GM23338 (cell line): Measurements from ENCODE around the gene NAT14. TPM values are rescaled to one million over a fixed set of nuclear protein-coding genes. Genes with fewer than 3 reads are reported as not detected.

ENCODE experiments used
- ATAC-seq: fragments of 200-7000 bp; cut with Tn5 transposase; 3 replicates; pipeline ENCODE4 v1.9.1; 2020
- DNase-seq: peaks from one replicate; pipeline ENCODE4 v3.0.0-alpha.2; 2015; ENCODE audit warnings: low spot score
- H2AFZ ChIP-seq: fragments of 200-600 bp; sonication (generic); 2 replicates; pipeline ENCODE4 v1.8.0; 2016; ENCODE audit warnings: antibody characterized with exemption, mild to moderate bottlenecking, moderate library complexity
- H3F3A ChIP-seq: fragments of 200-600 bp; sonication (generic); replicated peaks from 2 replicates; pipeline ENCODE4 v1.8.0; 2017; ENCODE audit warnings: antibody characterized with exemption, mixed run types, low read depth
- H3K27ac ChIP-seq: fragments of 200-600 bp; sonication (generic); 2 replicates; pipeline ENCODE4 v1.6.1; 2016; ENCODE audit warnings: low read depth
- H3K27me3 ChIP-seq: fragments of 200-600 bp; sonication (generic); 2 replicates; pipeline ENCODE4 v1.8.0; 2016; ENCODE audit warnings: mild to moderate bottlenecking, mixed run types, moderate library complexity; ENCODE audit not compliant: insufficient read depth
- H3K36me3 ChIP-seq: fragments of 200-600 bp; sonication (generic); 2 replicates; pipeline ENCODE4 v1.8.0; 2016; ENCODE audit warnings: mild to moderate bottlenecking; ENCODE audit not compliant: insufficient read depth
- H3K4me1 ChIP-seq: fragments of 200-600 bp; sonication (generic); 2 replicates; pipeline ENCODE4 v1.8.0; 2016; ENCODE audit warnings: mild to moderate bottlenecking, moderate library complexity; ENCODE audit not compliant: insufficient read depth
- H3K4me2 ChIP-seq: fragments of 200-600 bp; sonication (generic); 2 replicates; pipeline ENCODE4 v1.7.1; 2017; ENCODE audit warnings: mixed run types
- H3K4me3 ChIP-seq: fragments of 200-600 bp; sonication (generic); 2 replicates; pipeline ENCODE4 v1.6.1; 2016; ENCODE audit warnings: mixed run types
- H3K79me2 ChIP-seq: fragments of 200-600 bp; sonication (generic); replicated peaks from 2 replicates; pipeline ENCODE4 v1.8.0; 2017; ENCODE audit warnings: mild to moderate bottlenecking; ENCODE audit not compliant: insufficient read depth
- H3K9me2 ChIP-seq: fragments of 200-600 bp; sonication (generic); 2 replicates; pipeline ENCODE4 v1.8.0; 2017; ENCODE audit not compliant: insufficient read depth
- H4K20me1 ChIP-seq: fragments of 200-600 bp; sonication (generic); replicated peaks from 2 replicates; pipeline ENCODE4 v1.8.0; 2017; ENCODE audit warnings: mild to moderate bottlenecking; ENCODE audit not compliant: insufficient read depth
- H3K27ac Mint-ChIP-seq: 2 replicates; pipeline ENCODE4 v1.8.0; 2020; ENCODE audit warnings: inconsistent platforms, mild to moderate bottlenecking, moderate library complexity, mixed read lengths
- H3K27me3 Mint-ChIP-seq: 3 replicates; pipeline ENCODE4 v1.8.0; 2022; ENCODE audit warnings: low read depth, mild to moderate bottlenecking, moderate library complexity, mixed read lengths, inconsistent platforms; ENCODE audit not compliant: insufficient read depth, poor library complexity
- H3K36me3 Mint-ChIP-seq: 3 replicates; pipeline ENCODE4 v1.8.0; 2021; ENCODE audit warnings: low read depth, mild to moderate bottlenecking, inconsistent platforms, moderate library complexity, mixed read lengths
- H3K4me1 Mint-ChIP-seq: 3 replicates; pipeline ENCODE4 v1.8.0; 2020; ENCODE audit warnings: mild to moderate bottlenecking, inconsistent platforms, mixed read lengths
- H3K4me3 Mint-ChIP-seq: 3 replicates; pipeline ENCODE4 v1.8.0; 2021; ENCODE audit warnings: moderate library complexity, mild to moderate bottlenecking, inconsistent platforms, mixed read lengths
- H3K9me3 Mint-ChIP-seq: 3 replicates; pipeline ENCODE4 v1.8.0; 2020; ENCODE audit warnings: moderate library complexity, mild to moderate bottlenecking, inconsistent platforms, mixed read lengths
- CREB1 ChIP-seq: fragments of 250-450 bp; sonication (Bioruptor Pico); IDR thresholded peaks from 2 replicates; pipeline ENCODE4 v1.5.0; 2020; ENCODE audit warnings: low read depth, mild to moderate bottlenecking, moderate library complexity
- CTCF ChIP-seq, 2 experiments: fragments of 200-600 bp in 1 of 2; sonication (generic) in 1 of 2; conservative IDR thresholded peaks; 2 replicates each; pipeline versions ENCODE4 v1.5.1 to v1.6.1; 2016 to 2017; ENCODE audit warnings: antibody characterized with exemption in 2 of 2, low read depth in 2 of 2, mild to moderate bottlenecking in 2 of 2, moderate library complexity in 1 of 2
- ETS1 ChIP-seq: IDR thresholded peaks from 2 replicates; pipeline ENCODE4 v1.6.1; 2016; ENCODE audit warnings: antibody characterized with exemption
- EZH2 ChIP-seq: fragments of 200-600 bp; sonication (generic); IDR thresholded peaks from one replicate; pipeline ENCODE4 v1.8.0; 2017; ENCODE audit warnings: antibody characterized with exemption, mild to moderate bottlenecking, low read depth; ENCODE audit not compliant: unreplicated experiment
- EZH2phosphoT487 ChIP-seq: fragments of 200-600 bp; sonication (generic); IDR thresholded peaks from one replicate; pipeline ENCODE4 v1.8.1; 2018; ENCODE audit warnings: antibody characterized with exemption; ENCODE audit not compliant: unreplicated experiment
- JUNB ChIP-seq: IDR thresholded peaks from one replicate; pipeline ENCODE4 v1.6.1; 2016; ENCODE audit warnings: antibody characterized with exemption; ENCODE audit not compliant: unreplicated experiment
- NANOG ChIP-seq: IDR thresholded peaks from 2 replicates; pipeline ENCODE4 v1.6.1; 2016; ENCODE audit warnings: antibody characterized with exemption, borderline replicate concordance
- POLR2AphosphoS5 ChIP-seq: IDR thresholded peaks from 2 replicates; pipeline ENCODE4 v1.6.1; 2016; ENCODE audit warnings: antibody characterized with exemption, low read depth
- STAT1 ChIP-seq: IDR thresholded peaks from one replicate; pipeline ENCODE4 v1.6.1; 2016; ENCODE audit warnings: antibody characterized with exemption; ENCODE audit not compliant: unreplicated experiment
- ZNF114 ChIP-seq: fragments of 250-450 bp; sonication (Bioruptor Pico); IDR thresholded peaks from 2 replicates; pipeline ENCODE4 v1.5.0; 2020; ENCODE audit warnings: mild to moderate bottlenecking, moderate library complexity
- ZNF331 ChIP-seq: fragments of 250-450 bp; sonication (Bioruptor Pico); IDR thresholded peaks from 2 replicates; pipeline ENCODE4 v1.5.0; 2020; ENCODE audit warnings: low read depth, mild to moderate bottlenecking, moderate library complexity
- ZNF462 ChIP-seq: fragments of 250-450 bp; sonication (Bioruptor Pico); IDR thresholded peaks from 2 replicates; pipeline ENCODE4 v1.5.0; 2020; ENCODE audit warnings: mild to moderate bottlenecking, moderate library complexity
- polyA plus RNA-seq: library from polyadenylated mRNA; unstranded; fragments of >200 nt; fragmentation: Nextera tagmentation; extraction: Ambion mirVana; gene quantifications from 2 replicates; pipeline ENCODE4 v1.2.1, GENCODE V29; 2016
- total RNA-seq: library from RNA; depleted of rRNA; stranded (reverse); fragments of >200 nt; shearing (Covaris generic); gene quantifications from 2 replicates; pipeline ENCODE4 v1.2.3, GENCODE V29; 2014
- TF ChIP-seq, protein P1 (sequence below): IDR thresholded peaks from one replicate; pipeline ENCODE4 v1.6.1; 2018; ENCODE audit warnings: antibody characterized with exemption; ENCODE audit not compliant: unreplicated experiment

The NAT14 gene
- total and polyA plus RNA-seq, 2 experiments from 2014 or later = 27.8 to 39.6 TPM

- H4K20me1 ChIP-seq = no peaks in the 10 kb centered on the region
- H3K4me1 Mint-ChIP-seq = peaks cover 32% of the 10 kb centered on the region
- H3K4me1 ChIP-seq = peaks cover 11% of the 10 kb centered on the region; the same call in 1 of the 2 replicates
- H3K27me3 Mint-ChIP-seq = peaks cover 14% of the 10 kb centered on the region
- H2AFZ ChIP-seq = no peak overlapping the region
- no peaks in the 10 kb centered on the region for H3K27me3 ChIP-seq
- no peaks in the 10 kb centered on the region for H3K36me3 ChIP-seq
- peak overlapping the region; percentile 64; the same call in 1 of the 2 replicates for H3K4me2 ChIP-seq
- peaks cover 3% of the 10 kb centered on the region; the same call in 2 of the 3 replicates for H3K9me3 Mint-ChIP-seq
- no peak overlapping the region for H3K27ac Mint-ChIP-seq
- H3K9me2 ChIP-seq = no peaks in the 10 kb centered on the region
- TF ChIP-seq, protein P1, sequence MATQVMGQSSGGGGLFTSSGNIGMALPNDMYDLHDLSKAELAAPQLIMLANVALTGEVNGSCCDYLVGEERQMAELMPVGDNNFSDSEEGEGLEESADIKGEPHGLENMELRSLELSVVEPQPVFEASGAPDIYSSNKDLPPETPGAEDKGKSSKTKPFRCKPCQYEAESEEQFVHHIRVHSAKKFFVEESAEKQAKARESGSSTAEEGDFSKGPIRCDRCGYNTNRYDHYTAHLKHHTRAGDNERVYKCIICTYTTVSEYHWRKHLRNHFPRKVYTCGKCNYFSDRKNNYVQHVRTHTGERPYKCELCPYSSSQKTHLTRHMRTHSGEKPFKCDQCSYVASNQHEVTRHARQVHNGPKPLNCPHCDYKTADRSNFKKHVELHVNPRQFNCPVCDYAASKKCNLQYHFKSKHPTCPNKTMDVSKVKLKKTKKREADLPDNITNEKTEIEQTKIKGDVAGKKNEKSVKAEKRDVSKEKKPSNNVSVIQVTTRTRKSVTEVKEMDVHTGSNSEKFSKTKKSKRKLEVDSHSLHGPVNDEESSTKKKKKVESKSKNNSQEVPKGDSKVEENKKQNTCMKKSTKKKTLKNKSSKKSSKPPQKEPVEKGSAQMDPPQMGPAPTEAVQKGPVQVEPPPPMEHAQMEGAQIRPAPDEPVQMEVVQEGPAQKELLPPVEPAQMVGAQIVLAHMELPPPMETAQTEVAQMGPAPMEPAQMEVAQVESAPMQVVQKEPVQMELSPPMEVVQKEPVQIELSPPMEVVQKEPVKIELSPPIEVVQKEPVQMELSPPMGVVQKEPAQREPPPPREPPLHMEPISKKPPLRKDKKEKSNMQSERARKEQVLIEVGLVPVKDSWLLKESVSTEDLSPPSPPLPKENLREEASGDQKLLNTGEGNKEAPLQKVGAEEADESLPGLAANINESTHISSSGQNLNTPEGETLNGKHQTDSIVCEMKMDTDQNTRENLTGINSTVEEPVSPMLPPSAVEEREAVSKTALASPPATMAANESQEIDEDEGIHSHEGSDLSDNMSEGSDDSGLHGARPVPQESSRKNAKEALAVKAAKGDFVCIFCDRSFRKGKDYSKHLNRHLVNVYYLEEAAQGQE = no peak
- TF ChIP-seq CTCF (conservative IDR thresholded peaks at IDR 0.05; ENCODE audit: low read depth in 2 of 2) = no peak
- no peak for TF ChIP-seq ZNF114
- TF ChIP-seq JUNB = no peak
- no peak for TF ChIP-seq POLR2AphosphoS5
- TF ChIP-seq EZH2 = no peak
- TF ChIP-seq ZNF331 (CRISPR knock-in tag) = no peak
- no peak for TF ChIP-seq STAT1
- TF ChIP-seq EZH2phosphoT487 = no peak
- TF ChIP-seq ZNF462 (CRISPR knock-in tag) = no peak
- no peak for TF ChIP-seq ETS1
- no peak for TF ChIP-seq CREB1
- no peak for TF ChIP-seq NANOG
- H3K36me3 Mint-ChIP-seq = peaks cover 9% of the 10 kb centered on the region; the same call in 2 of the 3 replicates
- H3K79me2 ChIP-seq = peaks cover 9% of the 10 kb centered on the region
- peak overlapping the region; percentile 41; the same call in 1 of the 2 replicates for H3K4me3 ChIP-seq
- no peak overlapping the region for H3K27ac ChIP-seq
- no peak for ATAC-seq
- H3F3A ChIP-seq = peaks cover 12% of the 10 kb centered on the region; the same call in 1 of the 2 replicates
- H3K4me3 Mint-ChIP-seq = peak overlapping the region; percentile 43; the same call in 2 of the 3 replicates
- no peak for DNase-seq
These were observed 3.7 kb upstream of the NAT14 start for GRCh38 chr19:55481148-55481793.
